Pancreas (tissue), 10 donors: ENCODE data around the gene YAP1. TPM values are rescaled to one million over a fixed set of nuclear protein-coding genes. Genes with fewer than 3 reads are reported as not detected.

Experiments
- ATAC-seq, 4 donors: fragments of 200-7000 bp; cut with Tn5 transposase; one replicate each; pipeline versions ENCODE4 v1.8.0 to v1.9.1; 2020; ENCODE audit warnings: mild to moderate bottlenecking in 4 of 4, moderate library complexity in 4 of 4
- DNase-seq, 6 donors: peaks; one replicate each; pipeline ENCODE4 v3.0.0-alpha.2; 2020
- FAIRE-seq: peaks from 2 replicates; lab custom pipeline; 2012; peaks lifted over from hg19 to GRCh38; lab: Jason Lieb, UNC
- H3K27ac ChIP-seq, 4 donors: fragments of 200-600 bp; sonication (generic); 1 replicate in 3 of 4; 2 replicates in 1 of 4; pipeline versions ENCODE4 v1.5.0 to v1.8.0; 2020
- H3K27me3 ChIP-seq, 4 donors: fragments of 200-600 bp; one replicate each; pipeline ENCODE4 v1.8.0; 2021
- H3K36me3 ChIP-seq, 3 donors: fragments of 200-600 bp; sonication (generic) in 1 of 3; one replicate each; pipeline versions ENCODE4 v1.5.0 to v1.8.0; 2020 to 2021
- H3K4me1 ChIP-seq, 3 donors: fragments of 200-600 bp; one replicate each; pipeline ENCODE4 v1.8.0; 2021
- H3K4me3 ChIP-seq, 4 donors: fragments of 200-600 bp; sonication (generic) in 2 of 4; one replicate each; pipeline versions ENCODE4 v1.5.0 to v1.8.0; 2020 to 2021
- H3K9me3 ChIP-seq, 4 donors: fragments of 200-600 bp; one replicate each; pipeline ENCODE4 v1.8.0; 2021
- WGBS, 2 donors: extraction: QIAGEN DNeasy Blood & Tissue Kit; methylation state at CpG; one replicate each; pipeline ENCODE4 v1.1.7; 2013; 5-methylcytosine and 5-hydroxymethylcytosine counted together
- intact Hi-C, 3 donors: fragments of 100-400 bp; cut with DNase I; formaldehyde crosslinking; loops; one replicate each; pipeline versions ENCODE4 v1.11.1 to v1.14.2; 2022
- polyA plus RNA-seq, 2 donors: library from polyadenylated mRNA; stranded (reverse); fragments of 200-250 nt; gene quantifications; one replicate each; pipeline ENCODE4 v1.2.3, GENCODE V29; 2013
- total RNA-seq, 6 donors: library from RNA; stranded (reverse); fragmentation: NEBNext Ultra II Directional in 4 of 6; extraction: Animal tissue kit (Norgen Biotek cat#: 25700) in 4 of 6; gene quantifications; one replicate each; pipeline versions ENCODE4 v1.2.1 to v1.2.4, GENCODE V29; 2021 to 2023
- TF ChIP-seq, protein P1 (sequence below), 4 donors: fragments of 200-600 bp; sonication (generic) in 3 of 4; IDR thresholded peaks; one replicate each; pipeline versions ENCODE4 v1.5.0 to v1.8.0; 2021; ENCODE audit warnings: antibody characterized with exemption in 4 of 4
- donor health status: healthy with polysubstance abuse.
- donor health status: DM: no; HTN: no; CAD: no; lungs with moderate emphysema.
- donor health status: DM: no; HTN: no; CAD: no.
- donor health status: control.
- donor health status: control.
- donor health status: Bipolar disorder and iron deficiency.
- donor health status: DM: yes; HTN: yes; CAD: no.
- donor health status: DM: no; HTN: no; CAD: no.
- donor health status: DM: no; HTN: no; CAD: no.
- donor health status: DM: yes; HTN: yes; CAD: no.

YAP1 gene
- total and polyA plus RNA-seq, 8 donors = 8.7 to 46.5 (median 17.2) TPM

- ATAC-seq (peak; percentile 50 to 72 (median 62)), FAIRE-seq (no peak), DNase-seq (peak; percentile 69 to 84 (median 75))
- Histone ChIP-seq H3K27me3 (no peaks in the 10 kb centered on the region), H3K9me3 (no peaks in the 10 kb centered on the region), H3K4me1 (peaks cover 13 to 17% (median 14%) of the 10 kb centered on the region in 3 donors), H3K27ac (peak overlapping the region; percentile 86 to 96 (median 93)), H3K4me3 (peak overlapping the region; percentile 65 to 86 (median 73)), H3K36me3 (no peaks in the 10 kb centered on the region)
- WGBS, 2 donors = 0 to 1% methylated on average over 57 to 61 of the region's 61 CpGs
- TF ChIP-seq, protein P1, sequence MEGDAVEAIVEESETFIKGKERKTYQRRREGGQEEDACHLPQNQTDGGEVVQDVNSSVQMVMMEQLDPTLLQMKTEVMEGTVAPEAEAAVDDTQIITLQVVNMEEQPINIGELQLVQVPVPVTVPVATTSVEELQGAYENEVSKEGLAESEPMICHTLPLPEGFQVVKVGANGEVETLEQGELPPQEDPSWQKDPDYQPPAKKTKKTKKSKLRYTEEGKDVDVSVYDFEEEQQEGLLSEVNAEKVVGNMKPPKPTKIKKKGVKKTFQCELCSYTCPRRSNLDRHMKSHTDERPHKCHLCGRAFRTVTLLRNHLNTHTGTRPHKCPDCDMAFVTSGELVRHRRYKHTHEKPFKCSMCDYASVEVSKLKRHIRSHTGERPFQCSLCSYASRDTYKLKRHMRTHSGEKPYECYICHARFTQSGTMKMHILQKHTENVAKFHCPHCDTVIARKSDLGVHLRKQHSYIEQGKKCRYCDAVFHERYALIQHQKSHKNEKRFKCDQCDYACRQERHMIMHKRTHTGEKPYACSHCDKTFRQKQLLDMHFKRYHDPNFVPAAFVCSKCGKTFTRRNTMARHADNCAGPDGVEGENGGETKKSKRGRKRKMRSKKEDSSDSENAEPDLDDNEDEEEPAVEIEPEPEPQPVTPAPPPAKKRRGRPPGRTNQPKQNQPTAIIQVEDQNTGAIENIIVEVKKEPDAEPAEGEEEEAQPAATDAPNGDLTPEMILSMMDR (IDR thresholded peaks at IDR 0.05) = no peak
- intact Hi-C loops = no loop called here
Measured at GRCh38 chr11:102111011-102111786, 952 bp downstream of the YAP1 start.

DNA sequence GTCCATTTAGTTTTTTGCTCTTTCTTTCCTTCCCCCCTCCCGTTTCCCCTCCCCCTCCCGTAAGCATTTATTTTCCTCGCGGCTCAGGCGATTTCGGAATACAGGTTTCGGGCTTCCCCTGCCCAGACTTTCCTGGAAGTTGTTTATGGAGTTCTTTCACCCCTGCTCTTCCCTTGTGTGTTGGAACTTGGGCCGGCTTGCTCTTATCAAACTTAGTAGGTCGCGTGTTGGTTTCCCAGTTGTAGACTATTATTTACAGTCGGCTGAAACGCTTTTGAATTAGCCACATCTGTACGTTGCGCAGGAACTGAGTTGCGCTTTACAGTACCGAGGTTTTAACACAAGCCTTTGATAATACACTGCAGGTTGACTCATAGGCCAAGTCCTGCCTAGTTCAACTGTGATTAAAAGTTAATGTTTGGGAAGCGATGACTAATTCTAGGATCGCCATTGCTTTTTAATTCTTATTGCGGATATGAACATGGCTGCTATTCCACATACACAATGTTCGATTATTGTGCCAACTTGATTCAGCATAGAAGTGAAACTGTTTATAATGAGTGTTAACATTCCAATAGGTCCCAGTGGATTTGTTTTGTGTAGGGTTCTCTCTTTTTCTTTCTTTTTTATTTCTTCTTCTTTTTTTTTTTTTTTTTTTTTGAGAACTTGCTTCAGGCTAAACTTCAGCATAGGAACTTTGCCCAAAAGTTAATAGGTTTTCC is 1.7 kb downstream of the YAP1 start:
- Histone ChIP-seq H3K36me3 (no peaks in the 10 kb centered on the region), H3K9me3 (no peaks in the 10 kb centered on the region), H3K27me3 (no peaks in the 10 kb centered on the region), H3K4me1 (peaks cover 18 to 24% (median 19%) of the 10 kb centered on the region in 3 donors), H3K4me3 (peak overlapping the region; percentile 65 to 86 (median 73)), H3K27ac (peak overlapping the region; percentile 86 to 96 (median 93))
- intact Hi-C loops = no loop called here
- WGBS, 2 donors = 1 to 2% methylated on average over 20 of the region's 20 CpGs
- peak; percentile 57 to 77 (median 59) for ATAC-seq
- DNase-seq = peak in 3 of 6 donors; percentile 31 to 51 (median 50)
- TF ChIP-seq, protein P1 (IDR thresholded peaks at IDR 0.05) = no peak
- peak; percentile 82 for FAIRE-seq

DNA sequence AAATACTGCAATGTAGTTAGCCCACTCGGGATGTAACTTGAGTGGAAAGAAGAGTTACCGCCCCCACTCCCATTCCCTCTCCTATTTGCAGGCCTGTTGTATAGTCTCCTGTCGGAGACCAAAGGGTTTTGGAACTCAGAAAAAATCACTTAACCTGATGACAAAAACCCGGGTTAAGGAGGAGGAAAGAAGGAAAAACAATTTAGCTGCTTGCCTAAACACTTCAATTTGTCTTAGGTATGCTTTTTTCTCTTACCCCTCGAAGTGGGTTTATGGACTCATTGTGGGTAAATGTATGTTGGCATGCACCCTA is 2.2 kb downstream of the YAP1 start:
- TF ChIP-seq, protein P1 (IDR thresholded peaks at IDR 0.05) = no peak
- no peak for ATAC-seq
- FAIRE-seq = no peak
- no peaks in the 10 kb centered on the region for H3K27me3 ChIP-seq
- peak overlapping the region; percentile 86 to 96 (median 93) for H3K27ac ChIP-seq
- H3K4me3 ChIP-seq = peak overlapping the region; percentile 65 to 86 (median 73)
- no peaks in the 10 kb centered on the region for H3K9me3 ChIP-seq
- intact Hi-C loops = no loop called here
- no peaks in the 10 kb centered on the region for H3K36me3 ChIP-seq
- WGBS, 2 donors = 39 to 40% methylated on average over 5 of the region's 5 CpGs
- no peak for DNase-seq
- H3K4me1 ChIP-seq = peaks cover 18 to 26% (median 19%) of the 10 kb centered on the region in 3 donors

GRCh38 chr11:102114032-102114431 is 3.8 kb downstream of the YAP1 start:
- Histone ChIP-seq H3K27me3 (no peaks in the 10 kb centered on the region), H3K27ac (no peak overlapping the region), H3K4me3 (no peak overlapping the region), H3K9me3 (no peaks in the 10 kb centered on the region), H3K36me3 (no peaks in the 10 kb centered on the region), H3K4me1 (peaks cover 19 to 26% (median 22%) of the 10 kb centered on the region in 3 donors)
- WGBS, 2 donors = 74 to 78% methylated on average over 4 of the region's 4 CpGs
- intact Hi-C loops = no loop called here
- ATAC-seq (no peak), DNase-seq (no peak), FAIRE-seq (no peak)
- TF ChIP-seq, protein P1 (IDR thresholded peaks at IDR 0.05) = no peak
